Measurements from ENCODE around the gene KASH5.
"Not testable (repeated sequence)": the region's sequence is repeated elsewhere in the genome, so short reads cannot be mapped to it uniquely, and the experiment has no call there.

KASH5 gene

DNA sequence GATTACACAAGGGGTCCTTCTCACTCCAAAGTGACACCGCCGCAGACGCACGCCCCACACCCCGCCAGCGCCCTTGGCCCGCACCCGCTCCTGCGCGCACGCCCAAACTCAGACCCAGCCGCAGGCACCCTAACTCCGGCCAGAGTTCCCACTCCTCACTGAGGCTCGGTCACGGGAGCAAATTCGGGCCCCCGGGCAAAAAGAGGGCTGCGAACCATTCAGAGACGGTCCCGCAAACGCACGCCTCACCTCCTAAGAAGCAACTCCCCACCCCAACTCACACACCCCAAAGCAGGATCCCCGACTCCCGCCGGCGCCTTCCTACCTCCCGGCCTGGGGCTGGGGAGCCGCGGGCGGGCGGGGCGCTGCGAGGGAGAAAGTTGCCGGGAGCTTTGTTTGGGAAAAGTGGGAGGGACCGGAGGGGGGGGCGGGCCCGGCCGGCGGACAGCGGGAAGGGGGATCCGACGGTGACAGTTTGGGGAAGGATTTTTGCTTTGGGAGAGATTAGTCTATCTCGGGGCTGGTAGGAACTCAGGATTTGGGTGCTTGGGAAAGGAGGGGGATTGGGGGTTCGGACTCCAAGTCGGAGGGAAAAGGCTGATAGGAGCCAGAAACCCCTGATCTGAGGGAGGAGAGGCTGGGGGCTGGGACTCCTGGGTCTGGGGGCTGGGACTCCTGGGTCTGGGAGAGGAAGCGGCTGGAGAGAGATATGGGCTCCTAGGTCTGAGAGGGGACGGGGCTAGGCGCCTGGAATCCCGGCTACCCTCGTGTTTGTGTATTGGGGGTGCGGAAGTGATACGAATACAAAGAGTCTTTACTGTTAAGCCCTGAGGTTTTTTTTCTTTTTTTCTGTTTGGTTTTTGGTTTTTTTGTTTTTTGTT is 25.8 kb upstream of the KASH5 start, which contains the start of gene TEAD2:
TEAD2 (minus strand) TSS at position 369 of the 881 bp plus-strand sequence. CDS start 2,341 bp downstream, outside the sequence.
- DNase-seq (ENCODE audit: low read depth) = no peak

DNA sequence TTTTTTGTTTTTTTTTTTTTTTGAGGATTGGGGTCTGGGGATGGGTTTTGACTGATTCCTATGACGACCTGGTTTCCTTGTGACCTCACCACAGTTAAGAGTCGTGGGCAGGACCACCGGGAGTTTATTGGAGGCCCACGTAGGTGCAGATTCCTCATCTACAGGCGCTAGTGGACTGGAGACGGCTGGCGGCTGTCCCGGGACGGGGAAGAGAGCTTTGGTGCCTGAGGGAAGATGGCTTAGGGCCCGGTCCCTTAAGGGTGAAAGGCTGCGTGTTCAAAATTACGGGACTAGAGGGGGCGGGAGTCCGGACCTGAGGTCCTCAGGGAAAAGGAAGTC is 25.2 kb upstream of the KASH5 start:
- DNase-seq (ENCODE audit: low read depth) = no peak

DNA sequence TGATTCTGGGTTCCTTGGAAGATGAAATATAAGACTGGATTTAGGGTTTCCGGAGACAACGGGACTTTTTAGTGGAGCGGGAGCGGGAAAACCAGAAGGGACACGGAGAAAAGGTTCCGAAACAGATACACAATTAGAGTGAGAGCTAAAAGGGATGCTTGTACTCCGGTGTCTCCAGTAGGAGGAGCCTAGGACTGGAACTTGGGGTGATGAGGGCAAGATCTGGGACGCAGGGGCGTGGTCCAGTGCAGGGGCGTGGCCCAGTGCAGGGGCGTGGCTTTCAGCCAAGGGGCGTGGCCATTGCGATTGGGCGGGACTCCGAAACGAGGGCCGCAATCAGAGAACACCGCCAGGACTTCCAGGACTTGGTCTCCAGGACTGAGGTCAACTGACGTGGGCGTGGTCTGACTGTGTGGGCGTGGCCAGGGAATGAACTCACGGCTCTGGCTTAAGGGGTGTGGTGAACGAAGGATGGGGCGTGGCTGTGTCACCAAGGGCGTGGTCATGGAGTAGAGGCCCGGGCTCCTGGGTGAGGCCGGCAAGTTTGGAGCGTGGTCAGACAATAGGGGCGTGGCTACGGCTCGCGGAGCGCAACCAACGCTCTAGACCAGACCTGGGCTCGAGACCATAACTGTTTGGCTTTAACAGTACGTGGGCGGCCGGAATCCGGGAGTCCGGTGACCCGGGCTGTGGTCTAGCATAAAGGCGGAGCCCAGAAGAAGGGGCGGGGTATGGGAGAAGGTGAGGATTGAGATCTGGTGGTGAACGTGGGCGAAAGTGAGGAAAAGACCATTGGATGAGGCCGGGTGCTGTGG is 24.6 kb upstream of the KASH5 start, which contains the start of gene DKKL1:
DKKL1 (plus strand) TSS at position 610 of the 815 bp plus-strand sequence; CDS start at position 732, 122 bp downstream.
- DNase-seq (ENCODE audit: low read depth) = peak; percentile 33

DNA sequence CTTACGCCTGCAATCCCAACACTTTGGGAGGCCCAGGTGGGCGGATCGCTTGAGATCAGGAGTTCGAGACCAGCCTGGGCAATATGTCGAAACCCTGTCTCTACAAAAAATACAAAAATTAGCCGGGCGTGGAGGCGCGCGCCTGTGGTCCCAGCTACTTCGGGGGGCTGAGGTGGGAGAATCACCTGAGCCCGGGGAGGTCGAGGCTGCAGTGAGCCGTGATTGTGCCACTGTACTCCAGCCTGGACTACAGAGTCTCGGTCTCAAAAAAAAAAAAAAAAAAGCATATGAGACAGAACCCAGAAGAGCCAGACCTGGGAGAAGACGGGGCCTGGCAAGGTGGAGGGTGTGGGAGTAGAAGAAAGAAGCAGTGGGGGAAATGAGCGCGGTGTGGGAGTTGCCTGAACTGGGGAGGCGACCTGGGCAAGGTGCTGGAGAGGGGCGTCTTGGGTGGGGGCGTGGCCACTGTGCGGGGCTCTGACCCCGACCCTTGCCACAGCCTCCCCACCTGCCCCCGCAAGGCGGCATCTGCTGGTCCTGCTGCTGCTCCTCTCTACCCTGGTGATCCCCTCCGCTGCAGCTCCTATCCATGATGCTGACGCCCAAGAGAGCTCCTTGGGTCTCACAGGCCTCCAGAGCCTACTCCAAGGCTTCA is 23.8 kb upstream of the KASH5 start:
- no peak for DNase-seq (ENCODE audit: low read depth)

DNA sequence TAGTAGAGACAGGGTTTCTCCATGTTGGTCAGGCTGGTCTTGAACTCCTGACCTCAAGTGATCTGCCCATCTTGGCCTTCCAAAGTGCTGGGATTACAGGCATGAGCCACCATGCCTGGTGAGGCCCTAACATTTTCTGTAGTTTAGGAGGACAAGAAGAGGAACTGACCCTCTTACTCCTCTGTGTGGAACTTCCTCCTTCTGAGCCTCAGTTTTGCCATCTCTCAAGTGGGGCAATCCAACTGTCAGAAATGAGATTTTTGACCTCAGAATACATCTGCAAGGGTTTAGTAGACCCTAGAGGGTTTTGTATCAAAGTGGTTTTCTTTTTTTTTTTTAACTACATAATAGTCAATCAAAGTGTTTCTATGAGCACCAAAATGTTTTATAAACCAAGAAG is 21.9 kb upstream of the KASH5 start:
- DNase-seq (ENCODE audit: low read depth) = no peak

DNA sequence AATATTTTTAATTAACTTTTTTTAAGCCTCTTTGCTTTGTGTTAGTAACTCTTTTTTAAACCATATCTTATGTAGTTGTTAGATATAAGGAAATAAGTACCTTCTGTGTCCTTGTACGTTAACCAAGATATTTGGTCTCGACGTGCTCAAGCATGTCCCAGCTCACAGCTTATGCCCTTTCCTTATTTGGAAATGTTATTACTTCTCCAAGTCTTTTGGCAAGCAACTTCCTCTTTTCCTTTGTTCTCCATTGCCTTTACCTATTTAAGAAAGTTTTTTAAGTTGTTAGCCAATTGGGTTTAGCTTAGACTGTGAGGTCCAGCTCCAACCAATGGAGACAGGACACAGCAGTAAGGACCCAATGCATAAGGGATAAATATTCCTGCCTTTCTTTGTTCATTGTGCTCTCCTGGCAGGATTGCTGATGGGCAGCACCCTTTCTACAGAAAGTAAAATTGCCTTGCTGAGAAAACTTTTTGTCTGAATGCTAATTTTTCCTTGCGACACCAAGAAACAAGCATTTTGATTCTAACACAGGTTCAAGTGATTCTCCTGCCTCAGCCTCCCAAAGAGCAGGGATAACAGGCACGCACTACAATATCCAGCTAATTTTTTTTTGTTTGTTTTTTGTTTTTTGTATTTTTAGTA is 19.2 kb upstream of the KASH5 start:
- DNase-seq (ENCODE audit: low read depth) = no peak

DNA sequence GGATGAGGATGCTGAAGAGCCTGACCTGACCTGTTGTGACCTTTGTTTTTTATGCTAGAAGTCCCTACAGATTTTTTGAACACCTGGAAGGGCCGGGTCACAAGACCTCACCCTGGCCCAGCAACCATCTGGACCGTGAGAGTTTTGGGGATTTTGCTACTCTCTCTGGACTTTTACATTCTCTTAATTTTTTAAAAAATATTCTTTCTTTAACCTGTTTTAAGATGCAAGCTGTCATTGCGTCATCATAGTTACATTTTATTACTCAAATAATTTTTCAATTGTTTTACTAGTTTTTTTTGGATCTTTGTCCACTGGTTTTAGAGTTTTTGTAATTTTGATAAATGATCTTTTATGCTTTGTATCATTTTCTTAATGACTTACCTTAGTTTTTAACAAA is 16.9 kb upstream of the KASH5 start:
- DNase-seq (ENCODE audit: low read depth) = no peak

DNA sequence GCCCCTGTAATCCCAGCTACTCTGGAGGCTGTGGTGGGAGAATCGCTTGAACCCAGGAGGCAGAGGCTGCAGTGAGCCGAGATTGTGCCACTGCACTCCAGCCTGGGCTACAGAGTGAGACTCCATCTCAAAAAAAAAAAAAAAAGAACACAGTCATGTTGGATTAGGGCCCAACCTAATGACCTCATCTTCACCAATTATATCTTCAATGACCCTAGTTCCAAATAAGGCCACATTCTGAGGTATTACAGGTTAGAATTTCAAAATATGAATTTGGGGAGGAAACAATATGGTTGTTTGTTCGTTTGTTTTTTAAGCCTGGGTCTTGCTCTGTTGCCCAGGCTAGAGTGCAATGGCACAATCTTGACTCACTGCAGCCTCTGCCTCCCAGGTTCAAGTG is 14.9 kb upstream of the KASH5 start:
- not testable (repeated sequence) for DNase-seq (ENCODE audit: low read depth)

DNA sequence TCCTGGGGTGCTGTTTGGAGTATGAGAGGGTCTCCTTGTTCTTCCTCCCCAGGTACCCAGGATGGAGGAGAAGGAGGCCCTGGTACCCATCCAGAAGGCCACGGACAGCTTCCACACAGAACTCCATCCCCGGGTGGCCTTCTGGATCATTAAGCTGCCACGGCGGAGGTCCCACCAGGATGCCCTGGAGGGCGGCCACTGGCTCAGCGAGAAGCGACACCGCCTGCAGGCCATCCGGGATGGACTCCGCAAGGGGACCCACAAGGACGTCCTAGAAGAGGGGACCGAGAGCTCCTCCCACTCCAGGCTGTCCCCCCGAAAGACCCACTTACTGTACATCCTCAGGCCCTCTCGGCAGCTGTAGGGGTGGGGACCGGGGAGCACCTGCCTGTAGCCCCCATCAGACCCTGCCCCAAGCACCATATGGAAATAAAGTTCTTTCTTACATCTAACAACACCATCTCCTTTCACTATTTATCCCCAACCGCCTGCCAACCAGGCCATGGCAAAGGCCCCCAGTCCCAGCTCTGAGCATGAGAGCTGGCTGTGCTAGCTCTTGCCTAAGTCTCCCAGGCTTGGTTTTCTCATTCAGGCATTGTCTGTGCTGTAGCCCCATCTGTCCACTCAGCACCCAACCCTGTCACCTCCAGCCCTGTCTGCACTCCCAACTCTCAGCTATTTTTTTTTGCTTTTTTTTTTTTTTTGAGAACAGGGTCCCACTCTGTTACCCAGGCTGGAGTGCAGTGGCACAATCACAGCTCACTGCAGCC is 13.2 kb upstream of the KASH5 start:
- no peak for DNase-seq (ENCODE audit: low read depth)

DNA sequence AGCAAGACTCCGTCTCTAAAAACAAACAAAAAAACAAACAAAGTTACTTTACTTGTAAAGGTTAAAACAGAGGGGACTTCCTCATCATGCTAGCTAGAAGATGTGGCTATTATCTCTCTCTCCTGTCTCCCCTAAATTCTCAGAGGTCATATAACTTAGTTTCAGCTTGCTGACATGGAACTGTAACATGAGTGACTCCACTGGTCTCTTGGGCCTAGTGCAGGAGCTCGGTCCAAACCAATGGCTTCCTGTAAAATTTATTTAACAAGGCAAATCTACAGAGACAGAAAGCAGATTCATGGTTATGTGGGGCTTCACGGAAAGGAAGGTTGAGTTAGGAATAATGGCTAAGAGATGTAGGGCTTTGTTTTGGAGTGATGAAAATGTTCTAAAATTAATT is 9.5 kb upstream of the KASH5 start:
- DNase-seq (ENCODE audit: low read depth) = no peak

DNA sequence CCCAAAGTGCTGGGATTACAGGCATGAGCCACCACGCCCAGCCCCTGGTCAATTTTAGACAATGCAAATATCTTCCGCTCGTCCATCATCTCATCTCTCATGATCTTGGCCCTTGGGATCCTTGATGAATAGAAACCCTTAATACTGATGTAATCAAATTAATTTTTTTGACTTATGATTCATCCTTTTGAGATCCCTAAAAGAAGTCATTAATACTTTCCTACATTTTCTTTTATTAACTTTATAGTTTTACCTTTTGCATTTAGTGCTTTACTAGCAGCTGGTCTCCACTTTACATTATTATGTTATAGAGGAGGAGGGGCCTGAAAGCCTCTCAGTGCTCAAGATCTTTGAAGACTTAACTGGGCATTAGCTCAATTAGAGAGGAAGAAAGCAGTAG is 7.7 kb upstream of the KASH5 start:
- DNase-seq (ENCODE audit: low read depth) = no peak

DNA sequence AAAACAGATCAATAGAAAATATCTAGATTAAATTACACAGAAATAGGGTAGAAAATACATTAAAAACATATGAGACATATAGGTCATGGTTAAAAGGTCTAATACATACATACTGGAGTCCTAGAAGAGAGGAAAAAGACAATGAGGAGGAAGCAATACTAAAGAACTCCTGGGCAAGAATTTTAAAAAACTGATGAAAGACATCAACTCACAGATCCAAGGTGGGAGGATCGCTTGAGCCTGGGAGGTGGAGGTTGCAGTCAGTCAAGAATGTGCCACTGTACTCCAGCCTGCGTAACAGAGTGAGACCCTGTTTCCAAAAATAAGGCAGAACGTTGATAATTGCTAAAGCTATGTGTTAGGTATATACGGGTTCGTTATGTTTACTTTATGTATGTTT is 5.4 kb upstream of the KASH5 start:
- no peak for DNase-seq (ENCODE audit: low read depth)

DNA sequence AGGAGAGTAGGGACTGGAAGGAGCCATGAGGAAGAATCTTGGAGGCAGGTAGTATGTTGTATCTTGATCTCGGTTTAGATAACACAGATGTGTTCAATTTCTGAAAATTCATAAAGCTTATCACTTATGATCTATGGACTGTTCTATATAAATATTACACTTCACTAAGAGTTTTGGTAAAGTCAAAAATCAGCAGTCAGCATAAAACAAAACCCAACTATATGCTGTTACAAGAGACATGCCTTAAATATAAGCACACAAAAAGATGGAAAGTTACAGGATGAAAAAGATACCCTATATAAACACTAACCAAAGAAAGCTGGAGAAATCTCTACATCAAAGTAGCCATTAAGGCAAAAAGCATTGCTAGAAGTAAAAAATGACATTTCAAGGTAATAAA is 4.5 kb upstream of the KASH5 start:
- no peak for DNase-seq (ENCODE audit: low read depth)

DNA sequence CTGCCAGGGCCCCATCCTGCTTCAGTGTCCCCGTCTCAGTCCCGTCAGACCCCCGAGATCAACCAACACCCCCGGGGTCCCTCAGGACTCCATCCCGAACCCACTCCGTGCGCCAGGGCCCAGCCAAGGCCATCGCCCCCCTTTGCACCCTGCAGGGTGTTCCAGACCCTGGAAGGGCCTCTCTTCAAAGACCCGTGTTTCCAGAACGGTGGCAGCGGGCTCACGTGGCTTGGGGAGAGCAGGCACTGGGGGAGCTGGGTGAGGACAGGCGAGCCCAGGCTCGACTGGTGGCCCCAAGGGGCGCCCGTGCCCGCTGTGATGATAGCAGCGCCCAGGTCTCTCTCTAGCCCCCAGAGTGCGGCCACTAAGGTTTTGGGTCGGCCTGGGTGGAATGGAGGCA is 1.4 kb downstream of the KASH5 start:
- no peak for DNase-seq (ENCODE audit: low read depth)

DNA sequence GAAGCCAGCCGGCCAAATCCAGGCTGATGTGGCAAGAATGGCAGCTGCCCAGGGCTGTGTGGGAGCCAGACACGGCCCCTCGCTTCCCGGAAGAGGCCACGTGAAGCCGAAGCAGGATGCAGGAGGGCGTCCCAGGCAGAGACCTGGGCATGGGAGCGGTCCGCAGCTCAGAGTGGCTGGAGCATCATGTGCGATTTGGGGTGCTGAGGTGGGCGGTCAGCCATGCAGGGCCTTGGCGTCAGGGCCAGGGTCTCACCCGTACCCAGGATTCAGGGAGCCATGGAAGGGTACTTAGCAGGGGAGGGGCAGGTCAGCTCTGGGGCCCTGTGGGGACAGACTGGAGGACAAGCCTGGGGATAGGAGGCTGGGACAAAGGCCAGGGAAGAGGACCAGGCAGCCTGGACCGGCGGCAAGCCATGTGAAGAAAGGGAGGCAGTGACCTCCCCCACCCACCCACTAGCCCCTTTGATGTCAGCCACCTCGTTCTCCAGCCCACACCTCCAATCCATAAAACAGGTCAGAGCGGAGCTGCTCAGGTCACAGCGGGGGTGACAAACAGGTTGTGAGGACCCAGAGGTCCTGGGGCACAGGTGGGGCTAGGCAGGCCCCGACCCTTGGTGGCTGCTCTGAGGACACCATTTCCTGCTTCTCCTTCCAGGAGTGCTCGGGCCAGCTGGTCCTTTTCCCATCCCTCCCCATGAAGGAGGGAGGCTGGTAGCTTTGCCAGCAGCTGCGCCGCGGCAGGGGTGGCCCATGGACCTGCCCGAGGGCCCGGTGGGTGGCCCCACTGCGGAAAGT is 2.3 kb downstream of the KASH5 start:
- DNase-seq (ENCODE audit: low read depth) = no peak

DNA sequence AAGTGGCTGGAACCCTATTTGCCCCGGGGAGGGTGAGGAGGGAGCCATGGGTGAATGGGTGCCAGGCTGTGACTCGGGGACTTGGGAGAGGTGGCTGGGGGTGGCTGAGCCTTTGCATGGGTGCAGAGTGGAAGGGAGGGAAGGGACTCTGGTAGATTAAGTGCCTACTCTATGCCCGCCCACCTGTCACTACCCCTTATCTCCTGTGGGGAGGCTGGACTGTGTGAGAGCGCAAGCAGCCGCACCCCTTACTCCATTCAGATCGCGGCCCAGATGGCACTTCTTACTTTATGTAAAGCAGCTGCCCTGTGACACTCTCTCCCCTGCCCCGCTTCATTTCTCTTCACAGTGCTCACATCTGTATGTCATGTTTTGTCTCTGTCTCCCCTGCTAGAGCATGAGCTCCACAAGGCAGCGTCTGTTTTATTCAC is 2.9 kb downstream of the KASH5 start:
- DNase-seq (ENCODE audit: low read depth) = no peak

DNA sequence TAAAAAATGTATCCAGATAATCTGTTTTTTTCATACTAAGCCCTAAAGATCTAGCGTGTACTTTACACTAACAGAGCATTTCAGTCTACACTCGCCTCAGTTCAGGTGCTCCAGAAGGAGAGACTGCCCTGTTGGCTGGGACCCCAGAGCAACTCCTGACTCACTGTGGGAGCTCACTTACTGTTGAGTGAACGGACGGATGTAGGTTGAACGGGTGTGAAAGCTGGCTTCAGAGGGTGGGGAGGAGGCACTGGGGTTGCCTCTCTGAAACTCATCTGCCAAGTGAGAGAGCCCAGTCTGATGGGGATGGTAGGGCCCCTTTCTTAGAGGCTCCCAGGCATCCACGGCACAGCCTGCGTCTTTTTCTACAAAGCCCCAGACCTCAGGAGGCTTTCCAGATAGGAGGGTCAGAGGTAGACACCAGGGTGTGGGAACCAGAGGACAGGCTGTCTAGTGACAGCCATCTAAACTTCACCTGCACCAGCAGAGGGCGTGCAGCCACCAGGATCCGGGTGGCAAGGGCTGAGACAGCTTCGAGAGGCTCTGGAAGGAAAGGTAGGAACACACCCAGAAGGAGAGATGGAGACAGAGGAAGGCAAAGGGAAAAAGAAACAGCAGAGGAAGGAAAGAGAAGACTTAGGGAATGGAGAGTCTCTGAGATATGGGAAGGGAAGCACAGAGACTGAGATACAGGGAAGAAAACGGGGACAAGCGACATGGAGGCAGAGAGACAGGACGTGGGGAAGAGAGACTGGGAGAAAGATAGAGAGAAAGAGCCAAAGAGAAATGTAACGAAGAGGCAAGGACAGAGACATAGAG is 3.7 kb downstream of the KASH5 start:
- peak; percentile 50 for DNase-seq (ENCODE audit: low read depth)

DNA sequence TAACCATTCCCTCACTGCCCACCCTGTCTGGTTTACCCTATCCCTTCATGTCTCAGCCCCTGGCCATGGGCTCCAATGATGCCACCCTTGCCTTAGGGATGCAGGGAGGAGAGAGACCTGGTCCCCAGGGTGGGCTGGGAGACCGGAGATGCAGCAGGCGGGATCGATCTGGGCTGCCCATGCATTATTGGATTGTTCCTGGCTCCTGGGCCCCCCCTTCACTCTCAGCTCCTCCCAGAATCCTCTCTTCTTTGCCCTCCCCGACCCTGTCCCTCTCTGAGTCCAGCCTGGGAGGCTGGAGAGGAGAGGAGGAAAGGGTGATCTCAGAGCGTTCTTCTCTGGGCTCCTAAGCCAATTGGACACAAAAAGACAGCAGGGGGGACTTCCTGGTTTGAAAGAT is 5.8 kb downstream of the KASH5 start:
- no peak for DNase-seq (ENCODE audit: low read depth)

DNA sequence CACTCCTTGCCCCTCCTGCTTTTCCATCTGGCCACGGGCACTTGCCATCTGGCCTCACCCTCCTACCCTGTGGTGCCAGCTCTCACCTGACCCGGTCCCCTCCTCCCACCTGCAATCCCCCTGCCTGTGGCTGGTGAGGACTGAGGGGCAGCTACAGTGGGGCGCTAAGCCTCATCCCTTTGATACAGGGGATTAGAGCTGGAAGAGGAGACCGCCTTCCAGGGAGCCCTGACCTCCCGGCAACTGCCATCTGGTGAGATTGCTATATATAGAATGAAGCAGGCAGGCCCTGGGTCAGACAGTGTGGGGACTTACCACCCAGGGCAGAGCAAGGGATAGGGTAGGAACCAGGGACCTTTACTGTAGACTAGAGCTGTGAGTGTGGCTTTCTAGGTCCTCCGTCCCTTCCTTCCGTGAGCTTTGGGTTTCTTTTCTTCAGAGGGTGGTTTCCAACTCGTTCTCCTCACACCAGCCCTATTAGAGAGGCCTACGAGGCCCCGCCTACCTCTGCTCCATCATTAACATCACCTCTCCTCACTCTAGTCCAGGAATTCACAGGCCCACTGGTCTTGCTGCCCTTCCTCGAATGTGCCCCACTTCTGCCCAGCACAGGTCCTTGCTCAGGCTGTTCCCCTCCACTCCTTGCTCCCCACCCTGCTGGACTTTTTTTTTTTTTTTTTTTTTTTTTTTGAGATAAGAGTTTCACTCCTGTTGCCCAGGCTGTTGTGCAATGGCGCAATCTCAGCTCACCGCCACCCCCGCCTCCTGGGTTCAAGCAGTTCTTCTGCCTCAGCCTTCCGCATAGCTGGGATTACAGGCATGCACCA is 7.7 kb downstream of the KASH5 start:
- no peak for DNase-seq (ENCODE audit: low read depth)

Data from stimulated activated CD8-positive, alpha-beta memory T cell treated with anti-CD3 and anti-CD28 coated beads, Interleukin-12 subunit alpha, Interleukin-12 subunit beta, amount 100 ng/mL, for 4 hours (primary cell).